ENCODE data around the gene FCMR. TPM values are rescaled to one million over a fixed set of nuclear protein-coding genes. Genes with fewer than 3 reads are reported as not detected.

FCMR gene
- total RNA-seq, 1 donor from 2014 or later: 1.3 TPM

GRCh38 chr1:206935491-206936067 lies 13.8 kb upstream of the FCMR start:
- no peaks in the 10 kb centered on the region for H3K27me3 ChIP-seq
- H3K27ac ChIP-seq: no peak overlapping the region
- no peaks in the 10 kb centered on the region for H3K9me3 ChIP-seq
- TF ChIP-seq CTCF (IDR thresholded peaks at IDR 0.05): peak in 2 of 3 experiments; percentile 19 to 34
- no peaks in the 10 kb centered on the region for H3K36me3 ChIP-seq
- H3K4me3 ChIP-seq: no peak overlapping the region
- no peak for DNase-seq (ENCODE audit: low spot score in 2 of 2)
- H3K4me1 ChIP-seq: no peaks in the 10 kb centered on the region
- intact Hi-C loops (cut with DNase I): no loop called here

- DNase-seq (ENCODE audit: low spot score in 2 of 2): peak in 1 of 2 donors; percentile 71
- H3K4me3 ChIP-seq: no peak overlapping the region
- no peaks in the 10 kb centered on the region for H3K27me3 ChIP-seq
- H3K36me3 ChIP-seq: no peaks in the 10 kb centered on the region
- intact Hi-C loops (cut with DNase I): no loop called here
- TF ChIP-seq CTCF (IDR thresholded peaks at IDR 0.05): peak in 2 of 3 experiments; percentile 16 to 36
- no peaks in the 10 kb centered on the region for H3K4me1 ChIP-seq
- no peaks in the 10 kb centered on the region for H3K9me3 ChIP-seq
- no peak overlapping the region for H3K27ac ChIP-seq
Observed at GRCh38 chr1:206933333-206933945, 11.7 kb upstream of the FCMR start.

- Histone ChIP-seq H3K4me3 (no peak overlapping the region), H3K27ac (no peak overlapping the region), H3K36me3 (no peaks in the 10 kb centered on the region), H3K9me3 (no peaks in the 10 kb centered on the region), H3K4me1 (no peaks in the 10 kb centered on the region), H3K27me3 (no peaks in the 10 kb centered on the region)
- TF ChIP-seq CTCF (IDR thresholded peaks at IDR 0.05): no peak
- intact Hi-C loops (cut with DNase I): no loop called here
- no peak for DNase-seq (ENCODE audit: low spot score in 2 of 2)
Observed at GRCh38 chr1:206932177-206932576, 10.4 kb upstream of the FCMR start.

GRCh38 chr1:206931709-206932108 lies 10.0 kb upstream of the FCMR start:
- H3K4me1 ChIP-seq: no peaks in the 10 kb centered on the region
- no peak for DNase-seq (ENCODE audit: low spot score in 2 of 2)
- no peak overlapping the region for H3K27ac ChIP-seq
- no peaks in the 10 kb centered on the region for H3K36me3 ChIP-seq
- H3K4me3 ChIP-seq: no peak overlapping the region
- no peaks in the 10 kb centered on the region for H3K9me3 ChIP-seq
- TF ChIP-seq CTCF (IDR thresholded peaks at IDR 0.05): no peak
- intact Hi-C loops (cut with DNase I): no loop called here
- H3K27me3 ChIP-seq: no peaks in the 10 kb centered on the region

- no peak for DNase-seq (ENCODE audit: low spot score in 2 of 2)
- no peaks in the 10 kb centered on the region for H3K4me1 ChIP-seq
Observed at GRCh38 chr1:206930210-206930798, 8.6 kb upstream of the FCMR start.

More at GRCh38 chr1:206930210-206930798, 8.6 kb upstream of the FCMR start:
- Histone ChIP-seq H3K27me3 (no peaks in the 10 kb centered on the region), H3K9me3 (no peaks in the 10 kb centered on the region), H3K27ac (no peak overlapping the region), H3K4me3 (no peak overlapping the region), H3K36me3 (no peaks in the 10 kb centered on the region)
- intact Hi-C loops (cut with DNase I): no loop called here
- TF ChIP-seq CTCF (IDR thresholded peaks at IDR 0.05): no peak
